Activated CD4-positive, CD25-positive, alpha-beta regulatory T cell treated with anti-CD3 and anti-CD28 coated beads, Interleukin-2, amount 50 U/mL, for 72 hours (primary cell): ENCODE results near the gene GDF11.
"Not testable (repeated sequence)": the region's sequence is repeated elsewhere in the genome, so short reads cannot be mapped to it uniquely, and the experiment has no call there.

Source experiments
- DNase-seq: peaks from one replicate; pipeline ENCODE4 v3.0.0; 2021

GDF11 gene

DNA sequence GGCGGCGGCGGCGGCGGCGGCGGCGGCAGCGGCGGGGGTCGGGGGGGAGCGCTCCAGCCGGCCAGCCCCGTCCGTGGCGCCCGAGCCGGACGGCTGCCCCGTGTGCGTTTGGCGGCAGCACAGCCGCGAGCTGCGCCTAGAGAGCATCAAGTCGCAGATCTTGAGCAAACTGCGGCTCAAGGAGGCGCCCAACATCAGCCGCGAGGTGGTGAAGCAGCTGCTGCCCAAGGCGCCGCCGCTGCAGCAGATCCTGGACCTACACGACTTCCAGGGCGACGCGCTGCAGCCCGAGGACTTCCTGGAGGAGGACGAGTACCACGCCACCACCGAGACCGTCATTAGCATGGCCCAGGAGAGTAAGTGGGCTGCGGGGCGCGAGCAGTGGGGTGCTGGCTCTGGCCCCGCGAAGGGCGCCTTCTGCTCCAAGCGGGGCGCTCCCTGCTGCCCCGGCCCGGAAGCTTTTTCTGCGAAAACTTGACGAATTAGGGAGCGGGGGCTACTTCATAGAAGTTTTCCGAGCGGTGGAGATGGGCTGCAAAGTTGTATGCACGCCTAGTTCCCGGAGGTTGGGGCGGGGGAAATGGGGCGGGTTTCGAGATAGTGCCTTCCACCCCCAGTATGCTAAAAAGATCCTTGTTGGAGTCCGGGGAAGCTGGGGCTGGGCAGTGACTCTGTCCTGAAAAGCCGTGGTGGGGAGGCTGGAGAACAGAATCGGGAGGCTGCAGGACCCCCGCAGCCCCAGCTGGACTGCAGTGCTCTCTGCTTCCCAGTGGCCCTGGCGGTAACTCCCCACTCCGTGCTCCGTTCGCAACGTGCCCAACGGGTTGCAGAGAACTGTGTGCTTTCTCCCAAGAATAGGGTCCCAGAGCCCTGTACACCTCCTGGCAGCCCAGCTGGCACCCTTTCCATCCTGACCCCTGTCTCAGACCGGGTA lies 751 bp downstream of the GDF11 start:
- DNase-seq: peak; percentile 48

- no peak for DNase-seq
These were observed 1.6 kb downstream of the GDF11 start for GRCh38 chr12:55744340-55745030.

DNA sequence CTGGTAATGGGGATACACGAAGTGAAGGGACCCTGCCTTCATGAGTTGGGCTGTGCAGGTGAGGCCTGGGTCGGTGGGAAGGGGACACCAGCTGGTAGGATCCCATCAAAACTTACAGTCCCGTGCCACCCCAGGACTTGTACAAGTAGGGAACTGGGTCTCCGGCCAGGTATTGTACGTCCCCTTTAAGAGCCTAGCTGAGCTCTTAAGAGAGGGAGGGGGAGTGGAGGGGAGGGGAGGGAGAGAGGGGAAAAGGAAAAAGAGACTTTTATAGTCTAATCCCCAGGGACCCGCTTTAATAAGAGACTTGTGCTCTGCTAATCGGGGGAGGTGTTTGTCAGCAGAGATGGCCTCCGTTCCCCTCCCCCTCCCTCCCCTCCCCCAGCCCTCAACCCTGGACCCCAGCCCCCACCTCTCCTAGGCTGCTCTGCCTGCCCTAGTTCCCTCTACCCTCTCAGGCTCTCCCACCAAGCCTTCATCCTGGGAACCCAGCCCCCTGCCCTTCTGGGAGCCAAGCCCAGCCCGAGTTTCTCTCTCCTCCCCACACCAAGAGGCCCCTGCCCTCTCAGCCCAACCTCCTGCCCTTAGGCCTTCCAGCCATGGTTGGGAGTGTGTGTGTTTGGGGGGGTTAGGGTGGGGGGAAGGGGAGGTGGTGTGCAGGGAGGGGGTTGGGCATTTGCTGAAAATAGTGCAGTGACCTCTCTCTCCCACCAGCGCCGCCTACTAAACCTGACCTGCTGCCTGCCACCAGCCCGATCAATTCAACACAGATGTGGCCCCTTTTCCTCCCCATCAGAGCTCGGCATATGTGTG lies 2.6 kb downstream of the GDF11 start:
- no peak for DNase-seq

GRCh38 chr12:55746174-55746912 lies 3.4 kb downstream of the GDF11 start:
- no peak for DNase-seq

GRCh38 chr12:55746913-55747231 lies 4.0 kb downstream of the GDF11 start:
- DNase-seq: no peak

- DNase-seq: no peak
These were observed 5.5 kb downstream of the GDF11 start for GRCh38 chr12:55748230-55748993.

DNA sequence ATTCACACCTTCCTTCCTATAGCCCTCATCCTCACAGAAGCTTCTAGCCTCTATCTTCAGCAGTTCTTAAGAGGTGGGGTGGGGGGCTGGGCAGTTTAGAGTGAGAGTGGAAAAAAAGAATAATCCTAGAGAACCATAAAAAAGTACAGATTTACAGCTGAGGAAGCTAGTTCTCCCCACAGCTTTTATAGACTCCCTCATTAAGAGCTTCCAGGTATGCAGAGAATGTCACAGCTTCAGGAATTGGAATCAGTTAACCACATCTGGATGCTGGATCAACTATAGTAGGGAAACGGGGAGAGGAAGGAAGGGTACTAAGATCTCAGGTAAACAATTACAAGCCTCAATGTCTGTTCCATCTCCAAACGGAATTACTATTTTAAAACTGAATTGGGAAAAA lies 12.3 kb downstream of the GDF11 start:
- no peak for DNase-seq

DNA sequence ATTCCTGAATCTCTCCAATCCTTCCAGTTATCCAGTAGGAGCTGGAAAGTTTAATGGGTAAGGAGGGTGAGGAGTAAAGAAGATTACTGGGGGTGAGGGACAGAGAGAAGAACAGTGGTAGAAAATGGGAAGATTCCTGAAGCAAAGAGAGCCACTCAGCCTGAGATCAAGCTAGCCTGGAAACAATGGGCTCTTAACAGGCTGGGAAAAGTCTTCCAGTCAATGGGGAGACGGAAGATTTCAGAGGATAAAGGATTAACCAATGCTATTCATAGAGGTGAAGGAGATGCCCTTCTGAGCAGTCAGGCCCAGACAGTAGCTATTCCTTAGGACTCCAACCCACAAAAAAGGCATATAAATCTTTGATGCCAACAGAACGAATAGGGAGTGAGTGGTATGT lies 14.8 kb downstream of the GDF11 start:
- no peak for DNase-seq

- not testable (repeated sequence) for DNase-seq
These were observed 15.7 kb downstream of the GDF11 start for GRCh38 chr12:55758575-55758974.

DNA sequence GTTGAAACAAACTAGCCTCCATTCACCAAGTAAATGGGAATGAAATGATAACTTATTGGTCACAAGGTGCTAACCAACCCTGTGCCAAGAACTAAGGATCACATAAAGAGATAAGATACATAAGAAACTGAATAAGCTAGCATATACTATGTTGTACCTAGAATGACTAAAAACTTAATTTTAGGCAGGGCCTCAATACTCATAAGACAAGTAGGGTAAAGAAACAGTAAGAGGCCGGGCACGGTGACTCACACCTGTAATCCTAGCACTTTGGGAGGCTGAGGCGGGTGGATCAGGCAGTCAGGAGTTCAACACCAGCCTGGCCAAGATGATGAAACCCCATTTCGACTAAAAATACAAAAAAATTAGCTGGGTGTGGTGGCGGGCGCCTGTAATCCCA lies 17.7 kb downstream of the GDF11 start:
- DNase-seq: no peak

- DNase-seq: no peak
These were observed 19.7 kb downstream of the GDF11 start for GRCh38 chr12:55762646-55763045.

- no peak for DNase-seq
These were observed 22.9 kb downstream of the GDF11 start for GRCh38 chr12:55765736-55766290.

DNA sequence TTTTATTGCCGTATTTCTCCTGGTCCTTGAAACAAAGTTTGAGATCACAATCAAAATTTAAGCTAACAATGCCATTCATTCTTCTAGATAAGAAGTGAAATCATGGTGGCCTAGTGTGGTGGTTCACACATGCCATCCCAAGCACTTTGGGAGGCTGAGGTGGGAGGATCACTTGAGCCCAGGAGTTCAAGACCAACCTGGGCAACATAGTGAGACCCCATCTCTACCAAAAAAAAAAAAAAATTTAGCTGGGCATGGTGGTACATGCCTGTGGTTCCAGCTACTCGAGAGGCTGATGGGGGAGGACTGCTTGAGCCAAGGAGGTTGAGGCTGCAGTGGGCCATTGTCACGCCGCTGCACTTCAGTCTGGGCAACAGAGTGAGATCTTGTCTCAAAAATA lies 24.2 kb downstream of the GDF11 start:
- no peak for DNase-seq

GRCh38 chr12:55771736-55772135 lies 28.8 kb downstream of the GDF11 start:
- no peak for DNase-seq

GRCh38 chr12:55777856-55778255 lies 34.9 kb downstream of the GDF11 start:
- DNase-seq: no peak

DNA sequence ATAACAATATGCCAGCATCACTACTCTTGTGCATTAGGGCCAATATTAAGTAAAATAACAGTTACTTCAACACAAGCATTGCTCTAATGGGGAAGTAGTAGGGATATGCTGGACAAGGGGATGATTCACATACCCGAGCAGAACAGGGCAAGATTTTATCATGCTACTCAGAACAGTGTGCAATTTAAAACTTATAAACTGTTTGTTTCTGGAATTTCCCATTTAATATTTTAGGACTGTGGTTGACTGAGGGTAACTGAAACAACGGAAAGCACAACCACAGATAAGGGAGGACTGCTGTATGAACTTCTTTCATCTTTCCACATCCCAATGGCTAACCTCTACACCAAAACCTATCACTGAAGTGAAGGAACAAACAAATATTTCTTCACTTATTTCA lies 37.8 kb downstream of the GDF11 start:
- DNase-seq: no peak

GRCh38 chr12:55788546-55788945 lies 45.6 kb downstream of the GDF11 start:
- no peak for DNase-seq

DNA sequence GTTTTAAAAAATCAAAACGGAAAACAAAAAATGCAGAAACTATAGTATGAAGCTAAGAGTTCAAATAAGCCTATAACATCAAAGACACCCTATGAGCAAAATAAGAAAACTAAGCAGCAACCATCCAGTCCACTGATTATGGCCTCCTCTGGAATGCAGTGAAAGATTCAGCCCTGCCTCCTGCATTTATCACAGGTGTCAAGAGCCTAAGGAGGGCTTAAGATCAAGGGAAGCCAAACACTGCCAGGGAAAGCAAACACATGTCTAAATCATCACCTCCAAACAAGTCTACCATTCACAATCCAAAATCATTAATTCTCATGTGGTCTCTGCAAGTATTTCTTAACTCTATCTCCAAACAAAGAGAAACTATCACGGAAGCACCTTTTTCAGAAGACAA lies 46.2 kb downstream of the GDF11 start:
- no peak for DNase-seq

DNA sequence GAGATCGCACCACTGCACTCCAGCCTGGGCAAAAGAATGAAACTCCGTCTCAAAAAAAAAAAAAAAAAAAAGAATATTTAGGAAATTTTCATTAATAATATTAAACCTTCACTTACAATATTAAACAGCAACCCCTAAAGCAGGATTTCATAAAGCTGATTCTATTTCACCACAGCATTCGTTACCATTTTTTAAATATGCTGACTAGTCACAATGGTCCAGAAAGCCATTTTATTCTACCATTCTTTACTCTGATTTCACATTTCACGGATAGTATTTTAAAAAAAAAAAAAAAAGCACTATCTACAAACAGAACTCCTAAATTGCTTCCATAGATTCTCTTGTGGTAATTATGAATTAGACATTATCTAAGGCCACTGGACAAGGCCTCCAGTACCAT lies 47.0 kb downstream of the GDF11 start:
- DNase-seq: no peak

- DNase-seq: no peak
These were observed 53.0 kb downstream of the GDF11 start for GRCh38 chr12:55795950-55796349.

DNA sequence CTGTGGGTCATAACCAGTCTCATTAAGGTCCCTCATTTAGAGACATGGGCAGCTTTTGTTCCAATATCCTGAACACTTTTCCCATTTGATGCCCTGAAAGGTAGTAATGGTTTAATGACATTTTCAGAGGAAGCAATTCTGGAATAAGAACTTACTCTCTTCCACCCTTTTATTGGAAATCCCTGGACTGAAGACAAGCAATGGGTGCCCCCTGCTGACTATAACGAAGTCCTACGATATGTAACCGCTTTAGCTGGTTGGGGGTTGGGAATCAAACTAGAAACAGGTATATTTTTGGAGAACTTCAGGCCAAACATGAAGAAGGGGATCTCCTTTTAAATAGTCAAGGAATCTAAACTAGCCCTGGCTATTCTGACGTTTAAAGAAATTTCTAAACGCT lies 54.1 kb downstream of the GDF11 start:
- no peak for DNase-seq

DNA sequence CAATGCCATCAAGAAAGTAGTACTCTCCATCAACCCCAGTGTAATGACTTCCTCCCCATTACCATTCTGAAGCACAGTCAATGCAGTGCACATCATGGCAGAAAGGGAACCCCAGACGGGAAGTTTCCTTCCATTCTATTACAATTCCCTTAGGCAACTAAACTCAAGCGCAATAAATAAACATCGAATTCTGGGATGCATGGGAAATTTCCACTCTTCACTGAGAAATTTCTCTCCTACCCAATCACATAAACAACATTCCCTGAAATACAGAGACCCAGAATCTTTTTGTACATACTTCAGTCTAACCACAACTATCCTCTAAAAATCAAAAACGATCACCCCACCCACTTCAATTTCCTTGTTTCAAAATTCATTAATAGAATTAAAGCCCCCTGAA lies 54.6 kb downstream of the GDF11 start:
- no peak for DNase-seq
